Activated T-cell treated with anti-CD3 and anti-CD28 coated beads for 4 hours (primary cell): ENCODE data around the gene PFKP.
"Not testable (repeated sequence)": the region's sequence is repeated elsewhere in the genome, so short reads cannot be mapped to it uniquely, and the experiment has no call there.

Source experiments
- DNase-seq: peaks from one replicate; pipeline ENCODE4 v3.0.0-alpha.2; 2020

PFKP gene

DNA sequence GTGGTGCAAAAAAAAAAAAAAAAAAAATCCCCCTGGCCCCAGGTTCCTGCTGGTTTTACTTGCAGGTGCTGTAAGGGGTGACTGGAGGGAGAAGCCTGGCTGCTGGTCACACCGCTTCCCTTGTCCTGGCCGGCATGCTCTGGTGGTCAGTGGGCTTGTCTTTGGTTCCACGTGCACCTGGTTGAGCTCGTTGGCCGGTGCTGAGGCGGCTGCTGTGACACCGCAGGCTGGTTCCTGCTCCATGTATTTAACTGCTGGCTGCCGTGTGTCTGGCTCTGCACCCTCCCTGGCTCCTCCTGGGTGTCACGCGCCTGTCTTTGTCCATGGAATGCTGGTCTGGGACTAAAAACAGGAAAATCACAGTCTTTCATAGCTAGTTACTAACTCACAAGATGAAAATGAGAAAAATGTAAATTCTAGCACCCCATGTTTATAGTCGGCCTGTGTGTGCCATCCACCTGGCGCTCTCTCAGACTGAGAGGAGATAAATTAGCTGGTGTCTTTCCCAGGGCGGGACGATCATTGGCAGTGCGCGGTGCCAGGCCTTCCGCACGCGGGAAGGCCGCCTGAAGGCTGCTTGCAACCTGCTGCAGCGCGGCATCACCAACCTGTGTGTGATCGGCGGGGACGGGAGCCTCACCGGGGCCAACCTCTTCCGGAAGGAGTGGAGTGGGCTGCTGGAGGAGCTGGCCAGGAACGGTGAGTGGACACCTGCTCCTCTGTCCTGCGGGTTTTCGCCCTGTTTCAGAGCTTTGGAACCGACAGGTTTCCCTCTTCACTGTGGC, 33.7 kb downstream of the PFKP start:
- no peak for DNase-seq

DNA sequence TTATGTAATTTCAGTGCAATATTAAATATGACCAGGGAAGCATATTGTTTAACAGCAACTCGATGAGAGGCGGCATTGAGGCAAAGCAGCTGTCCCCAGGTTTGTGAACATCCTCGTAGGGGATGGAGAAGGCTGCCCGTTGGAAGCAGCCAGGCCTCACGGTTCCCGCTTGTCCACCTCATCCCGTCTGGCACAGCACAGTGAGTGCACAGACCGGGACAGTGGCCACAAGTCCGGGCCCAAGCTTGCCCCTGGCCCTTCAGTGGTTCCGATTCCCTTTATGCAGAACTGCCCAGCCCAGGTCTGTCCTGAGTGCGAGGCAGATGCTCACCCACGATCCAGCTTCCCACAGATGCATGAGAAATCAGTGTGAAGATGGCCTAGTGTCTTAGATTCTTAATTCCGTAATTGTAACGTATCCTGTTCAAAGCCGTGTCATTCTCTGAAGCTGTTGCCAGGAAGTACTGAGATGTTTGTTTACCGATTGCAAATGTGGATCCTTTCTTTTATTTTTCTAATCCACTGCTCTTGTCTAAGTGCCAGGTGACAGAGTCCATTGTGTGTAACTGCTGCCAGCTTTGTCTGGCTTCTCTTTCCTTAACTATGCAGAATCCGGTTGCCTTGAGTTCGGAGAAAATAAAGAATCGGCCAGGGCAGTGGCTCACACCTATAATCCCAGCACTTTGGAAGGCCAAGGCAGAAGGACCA, 35.5 kb downstream of the PFKP start:
- DNase-seq = no peak

DNA sequence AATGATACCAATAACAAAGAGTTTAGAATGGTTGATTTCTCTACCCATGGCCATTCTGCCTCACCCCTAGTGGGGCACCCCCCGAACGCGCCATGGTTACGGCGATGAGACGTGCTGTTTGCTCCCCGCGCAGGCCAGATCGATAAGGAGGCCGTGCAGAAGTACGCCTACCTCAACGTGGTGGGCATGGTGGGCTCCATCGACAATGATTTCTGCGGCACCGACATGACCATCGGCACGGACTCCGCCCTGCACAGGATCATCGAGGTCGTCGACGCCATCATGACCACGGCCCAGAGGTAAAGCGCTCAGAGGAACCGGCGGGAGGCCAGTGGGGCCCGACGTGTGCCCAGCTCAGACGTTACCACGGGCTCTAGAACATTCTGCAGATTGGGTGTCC, 36.3 kb downstream of the PFKP start:
- no peak for DNase-seq

DNA sequence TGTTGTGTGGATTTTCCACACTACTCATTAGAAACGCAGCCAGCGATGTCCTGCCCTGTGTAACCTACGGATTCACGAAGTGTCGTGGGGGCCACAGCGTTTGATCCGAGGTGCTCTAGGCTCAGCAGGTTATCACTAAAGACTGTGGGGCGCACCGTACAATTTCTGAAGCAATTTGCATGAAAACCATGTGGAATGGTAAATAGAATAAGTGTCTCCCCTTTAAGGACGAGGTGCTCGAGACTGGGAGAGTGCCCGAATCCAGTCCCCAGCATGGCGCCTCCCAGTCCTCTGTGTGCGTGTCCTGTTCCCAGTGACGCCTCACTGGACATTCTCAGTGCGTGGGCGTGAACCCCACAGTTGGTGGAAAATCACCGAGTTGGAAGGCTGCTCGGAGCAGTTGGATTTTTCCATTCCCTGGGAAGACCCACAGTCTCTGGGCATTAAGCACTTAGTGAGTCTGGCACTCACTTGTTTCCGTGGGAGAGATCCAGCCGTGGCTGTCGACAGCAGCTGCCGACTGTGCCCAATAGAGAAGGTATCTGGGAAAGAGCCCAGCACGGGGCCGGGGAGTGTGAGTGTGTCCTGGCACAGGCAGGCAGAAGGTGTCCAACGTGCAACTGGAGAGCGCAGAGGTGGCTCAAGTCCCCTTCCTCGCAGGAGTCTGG, 37.0 kb downstream of the PFKP start:
- no peak for DNase-seq

DNA sequence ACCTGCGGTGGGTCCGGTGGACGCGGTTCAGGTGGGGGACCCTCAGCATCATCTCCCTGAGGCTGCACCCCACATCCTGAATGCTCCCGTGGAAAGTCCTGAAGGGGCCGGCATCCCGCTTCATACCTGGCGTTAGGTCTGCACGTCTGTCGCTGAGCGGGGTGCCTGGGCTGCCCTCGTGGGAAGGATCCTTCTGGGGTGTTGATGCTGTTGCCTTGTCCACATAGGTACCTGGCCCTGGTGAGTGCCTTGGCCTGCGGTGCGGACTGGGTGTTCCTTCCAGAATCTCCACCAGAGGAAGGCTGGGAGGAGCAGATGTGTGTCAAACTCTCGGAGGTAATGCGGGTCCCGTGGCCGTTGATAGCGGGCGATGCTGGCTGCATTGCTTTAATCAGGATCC, 37.8 kb downstream of the PFKP start:
- no peak for DNase-seq

DNA sequence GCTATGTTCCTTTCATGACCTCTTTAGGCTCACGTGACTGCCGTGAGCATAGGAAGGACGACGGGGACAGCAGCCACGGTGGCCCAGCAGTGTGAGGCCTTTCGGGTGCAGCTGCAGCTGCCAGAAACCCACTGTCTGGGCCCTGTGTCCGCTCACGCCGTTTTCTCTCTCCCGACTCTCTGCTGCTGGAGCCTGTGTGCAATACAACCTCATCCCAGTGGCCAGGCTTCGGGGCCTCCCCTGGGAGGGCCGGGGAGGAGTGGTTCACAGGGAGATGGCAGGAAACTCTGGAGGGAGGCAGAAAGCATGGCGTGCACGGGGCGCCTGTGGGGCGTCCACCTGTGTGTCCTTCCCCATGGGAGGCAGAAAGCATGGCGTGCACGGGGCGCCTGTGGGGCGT, 38.6 kb downstream of the PFKP start:
- no peak for DNase-seq

DNA sequence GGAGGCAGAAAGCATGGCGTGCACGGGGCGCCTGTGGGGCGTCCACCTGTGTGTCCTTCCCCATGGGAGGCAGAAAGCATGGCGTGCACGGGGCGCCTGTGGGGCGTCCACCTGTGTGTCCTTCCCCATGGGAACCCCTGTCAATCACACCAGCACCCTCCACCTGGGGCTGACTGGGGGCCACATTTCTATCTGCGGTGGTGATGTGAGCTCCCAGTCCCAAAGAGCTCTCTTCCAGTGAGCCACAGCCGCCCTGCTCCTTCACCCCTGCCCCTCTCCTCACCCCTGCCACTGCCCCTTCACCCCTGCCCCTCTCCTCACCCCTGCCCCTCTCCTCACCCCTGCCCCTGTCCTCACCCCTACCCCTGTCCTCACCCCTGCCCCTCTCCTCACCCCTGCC, 39.0 kb downstream of the PFKP start:
- not testable (repeated sequence) for DNase-seq

DNA sequence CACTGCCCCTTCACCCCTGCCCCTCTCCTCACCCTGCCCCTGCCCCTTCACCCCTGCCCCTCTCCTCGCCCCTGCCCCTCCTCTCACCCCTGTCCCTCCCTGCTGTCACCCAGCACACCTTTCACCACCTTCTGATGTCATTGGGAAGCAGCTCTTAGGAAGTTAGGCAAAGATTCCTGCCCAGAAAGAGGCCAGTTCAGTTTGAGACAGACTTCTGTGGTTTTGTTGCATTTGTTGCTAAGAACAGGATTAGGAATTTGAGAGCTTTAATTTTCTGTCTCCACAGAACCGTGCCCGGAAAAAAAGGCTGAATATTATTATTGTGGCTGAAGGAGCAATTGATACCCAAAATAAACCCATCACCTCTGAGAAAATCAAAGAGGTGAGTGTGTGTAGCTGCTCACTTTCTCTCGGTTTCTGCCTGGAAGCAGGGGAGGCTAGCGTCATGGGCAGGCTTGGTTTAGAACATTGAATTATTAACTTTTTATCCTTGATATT, 39.6 kb downstream of the PFKP start:
- DNase-seq = no peak

DNA sequence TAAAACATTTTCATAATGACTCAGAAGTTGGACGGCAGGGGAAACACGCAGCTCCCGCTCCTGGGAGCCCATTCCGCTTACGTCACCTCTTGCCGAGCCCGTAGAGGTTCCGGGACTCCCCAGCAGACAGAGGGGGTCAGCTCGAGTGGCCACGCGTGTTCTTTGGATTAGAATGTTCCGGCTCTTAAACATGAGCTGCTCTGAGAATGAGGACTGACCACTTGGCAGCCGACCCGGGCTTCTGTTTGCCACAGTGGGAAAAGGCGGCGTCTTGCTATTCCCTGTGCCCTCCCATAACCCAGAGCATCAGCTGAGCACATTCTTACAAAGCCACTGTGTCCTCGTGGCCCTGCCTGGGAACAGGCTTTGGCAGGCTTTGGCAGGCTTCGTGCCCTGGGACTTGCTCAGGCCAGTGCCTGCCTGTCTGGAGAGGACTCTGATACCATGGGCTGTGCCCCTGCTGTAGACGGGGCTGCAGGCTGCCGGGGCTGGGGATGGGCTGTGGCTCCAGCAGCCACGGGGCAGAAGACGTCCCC, 40.1 kb downstream of the PFKP start:
- no peak for DNase-seq

DNA sequence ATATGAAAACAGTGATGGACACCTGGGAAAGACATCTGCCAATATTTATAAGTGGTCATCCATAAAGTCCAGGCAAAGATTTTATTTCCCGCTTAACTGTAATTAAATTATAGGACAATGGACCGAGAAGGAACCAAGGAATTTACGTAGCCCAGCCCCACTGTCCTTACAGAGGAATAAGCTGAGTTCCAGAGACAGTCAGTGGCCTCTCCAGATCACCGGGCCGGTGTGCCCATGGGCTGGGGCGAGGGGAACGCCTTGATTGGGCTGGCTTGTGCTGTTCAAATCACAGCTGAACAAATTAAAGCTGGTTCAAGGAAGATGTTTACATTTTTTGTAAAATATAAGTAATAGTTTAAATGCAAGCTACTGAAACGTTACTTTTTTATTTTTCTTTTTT, 40.7 kb downstream of the PFKP start:
- DNase-seq = no peak

DNA sequence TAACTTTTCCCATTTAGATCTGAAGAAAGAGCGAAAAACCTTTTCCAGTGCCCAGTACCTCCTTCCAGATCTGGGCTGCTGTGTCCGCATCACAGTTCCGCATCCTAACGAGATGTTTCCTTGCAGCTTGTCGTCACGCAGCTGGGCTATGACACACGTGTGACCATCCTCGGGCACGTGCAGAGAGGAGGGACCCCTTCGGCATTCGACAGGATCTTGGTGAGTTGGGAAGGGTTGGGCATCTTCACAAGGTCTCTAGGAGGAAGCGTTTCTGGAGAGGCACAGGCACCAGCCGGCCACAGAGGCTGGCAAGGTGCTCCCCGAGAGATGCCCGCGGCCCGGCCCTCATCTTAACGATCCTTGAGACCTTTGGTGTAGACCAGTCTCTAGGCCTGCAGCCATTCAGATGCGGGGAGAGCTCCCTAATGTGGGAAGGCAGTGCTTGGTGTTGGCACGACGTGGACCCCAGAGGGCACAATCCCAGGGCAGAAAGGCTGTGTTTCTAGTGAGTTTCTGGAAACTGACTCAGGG, 41.3 kb downstream of the PFKP start:
- no peak for DNase-seq

DNA sequence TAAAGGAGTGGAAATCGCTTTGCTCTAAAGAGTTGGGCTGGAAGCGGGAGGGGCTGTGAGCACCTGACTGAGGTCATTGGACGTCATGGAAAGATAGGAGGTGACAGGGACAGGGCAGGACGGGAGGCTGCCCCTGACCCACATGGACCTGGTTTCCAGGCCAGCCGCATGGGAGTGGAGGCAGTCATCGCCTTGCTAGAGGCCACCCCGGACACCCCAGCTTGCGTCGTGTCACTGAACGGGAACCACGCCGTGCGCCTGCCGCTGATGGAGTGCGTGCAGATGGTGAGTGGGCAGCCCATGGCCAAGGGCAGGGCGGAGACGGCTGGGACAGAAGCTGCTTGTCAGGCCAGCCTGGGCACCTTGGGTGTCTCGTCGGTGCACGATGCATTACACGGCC, 41.8 kb downstream of the PFKP start:
- no peak for DNase-seq

DNA sequence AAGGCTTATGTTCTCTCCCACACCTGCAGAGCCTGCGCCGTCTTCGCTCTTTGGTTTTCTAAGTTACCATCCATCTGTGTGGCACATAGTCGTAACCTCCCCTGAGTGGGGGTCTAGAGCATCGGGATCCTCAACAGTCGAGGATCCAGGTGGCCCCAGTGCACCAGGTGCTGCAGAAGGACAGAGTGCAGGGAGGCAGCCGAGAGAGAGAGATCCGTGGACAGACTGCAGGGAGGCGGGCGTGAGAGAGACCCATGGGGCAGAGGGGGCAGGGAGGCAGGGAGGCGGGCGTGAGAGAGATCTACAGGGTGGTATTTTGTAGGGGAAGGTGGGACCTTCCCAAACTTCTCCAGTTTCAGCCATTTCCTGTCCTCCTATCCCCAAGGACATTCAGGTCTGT, 42.3 kb downstream of the PFKP start:
- no peak for DNase-seq

DNA sequence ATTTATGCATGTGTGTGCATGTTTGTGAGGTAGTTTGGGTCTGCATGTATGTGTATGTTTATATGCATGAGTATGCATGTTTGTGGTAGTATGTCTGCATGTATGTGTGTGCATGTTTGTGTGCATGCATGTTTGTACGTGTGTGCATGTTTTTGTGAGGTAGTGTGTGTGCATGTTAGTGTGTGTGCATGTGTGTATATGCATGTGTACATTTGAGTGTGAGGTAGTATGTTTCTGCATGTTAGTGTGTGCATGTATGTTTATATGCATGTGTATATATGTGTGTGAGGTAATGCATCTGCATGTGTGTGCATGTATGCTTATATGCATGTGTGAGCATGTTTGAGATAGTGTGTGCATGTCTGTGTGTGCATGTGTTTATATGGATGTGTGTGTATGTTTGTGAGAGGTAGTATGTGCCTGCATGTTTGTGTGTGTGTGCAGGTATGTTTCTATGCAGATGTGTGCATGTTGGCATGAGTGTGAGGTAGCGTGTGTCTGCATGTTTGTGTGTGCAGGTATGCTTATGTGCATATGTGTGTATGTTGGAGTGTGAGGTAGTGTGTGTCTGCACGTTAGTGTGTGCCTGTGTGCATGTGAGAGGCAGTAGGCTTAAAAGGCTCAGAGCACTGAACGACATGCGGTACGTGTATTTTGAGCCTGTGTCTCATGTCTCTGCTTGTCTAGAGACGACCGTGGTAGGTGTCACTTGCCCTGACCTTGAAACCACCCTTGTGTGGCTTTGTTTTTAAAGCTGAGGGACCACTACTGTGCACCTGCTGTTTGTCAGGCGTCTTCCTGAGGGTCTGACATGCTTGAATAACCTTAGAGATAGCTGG, 43.7 kb downstream of the PFKP start:
- no peak for DNase-seq

DNA sequence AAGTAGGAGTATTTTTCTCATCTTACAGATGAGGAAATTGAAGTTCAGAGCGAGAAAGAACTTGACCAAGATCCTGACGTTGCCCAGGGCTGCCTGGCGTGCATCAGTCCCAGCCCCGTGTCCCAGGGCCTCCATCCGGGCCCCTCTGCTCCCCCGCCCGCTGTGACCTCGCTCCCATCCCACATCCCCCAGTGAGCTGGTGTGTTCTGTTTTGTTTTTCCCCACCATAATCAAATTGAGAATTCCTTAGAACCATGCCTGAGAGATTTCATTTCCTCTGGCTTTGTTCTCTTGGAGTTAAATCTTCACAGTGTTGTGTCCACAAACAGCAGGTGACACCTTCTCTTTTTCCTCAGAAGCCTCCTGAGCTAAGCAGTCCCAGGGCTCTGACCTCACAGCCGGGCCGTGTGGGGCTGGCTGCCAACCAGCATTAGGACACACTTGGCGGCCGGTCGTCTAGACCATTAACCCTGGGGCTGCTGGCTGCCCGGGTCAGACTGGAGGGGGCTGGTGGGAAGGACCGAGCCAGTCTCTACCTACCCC, 44.3 kb downstream of the PFKP start:
- DNase-seq = no peak

DNA sequence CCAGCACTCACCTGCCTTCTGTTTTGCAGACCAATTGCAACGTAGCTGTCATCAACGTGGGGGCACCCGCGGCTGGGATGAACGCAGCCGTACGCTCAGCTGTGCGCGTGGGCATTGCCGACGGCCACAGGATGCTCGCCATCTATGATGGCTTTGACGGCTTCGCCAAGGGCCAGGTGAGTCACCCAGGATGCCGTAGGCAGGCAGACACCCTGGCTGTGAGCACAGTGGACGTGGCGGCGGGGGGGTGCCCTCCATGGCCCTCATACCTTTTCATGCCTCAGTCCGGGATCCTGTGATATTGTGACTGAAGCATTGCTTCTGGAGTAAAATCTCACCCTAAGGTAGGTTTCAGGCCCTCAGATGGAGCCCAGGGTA, 46.0 kb downstream of the PFKP start:
- DNase-seq = no peak

DNA sequence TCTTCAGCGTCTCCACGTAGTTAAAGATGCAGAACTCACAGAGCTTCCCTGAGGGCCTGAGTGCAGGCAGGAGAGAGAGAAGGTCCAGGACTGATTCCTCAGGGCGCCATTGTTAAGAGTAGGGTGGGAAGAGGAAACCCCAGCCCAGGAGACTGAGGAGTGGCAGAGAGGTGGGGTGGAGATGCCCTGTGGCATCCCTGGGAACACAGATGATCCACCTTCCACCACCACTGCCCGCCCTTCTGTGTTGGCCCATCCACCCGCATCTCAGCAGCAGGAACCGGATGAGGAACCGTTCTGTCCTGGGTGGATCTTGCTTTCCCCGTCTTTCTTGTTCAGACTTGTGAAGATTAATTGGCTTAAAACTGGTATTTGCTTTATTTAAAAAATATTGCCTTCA, 48.3 kb downstream of the PFKP start:
- DNase-seq = no peak

DNA sequence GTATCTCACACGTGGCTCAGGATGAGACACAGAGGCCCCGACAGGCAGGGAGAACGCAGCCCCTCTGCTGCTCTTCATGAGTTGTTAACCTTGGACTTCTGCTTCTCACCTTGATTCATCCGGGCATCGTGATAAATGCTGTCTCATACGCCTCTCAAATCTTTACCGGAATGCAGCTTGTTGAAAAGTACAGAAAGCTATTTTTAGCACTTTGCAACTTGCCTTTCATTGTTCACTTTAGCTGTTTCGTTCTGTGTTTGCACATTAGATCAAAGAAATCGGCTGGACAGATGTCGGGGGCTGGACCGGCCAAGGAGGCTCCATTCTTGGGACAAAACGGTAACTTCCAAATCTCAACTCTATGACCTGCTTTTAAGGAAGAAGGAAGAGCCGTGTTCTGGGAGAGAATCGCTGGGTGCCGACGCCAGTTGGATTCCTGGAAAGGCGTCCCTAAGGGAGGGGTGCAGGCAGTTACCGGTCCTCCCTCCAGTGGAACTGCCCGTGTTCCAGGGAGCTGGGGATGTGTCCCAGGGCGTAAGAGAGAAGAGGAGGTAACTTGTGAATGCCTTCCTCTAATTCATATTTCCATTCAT, 49.3 kb downstream of the PFKP start:
- DNase-seq = no peak

DNA sequence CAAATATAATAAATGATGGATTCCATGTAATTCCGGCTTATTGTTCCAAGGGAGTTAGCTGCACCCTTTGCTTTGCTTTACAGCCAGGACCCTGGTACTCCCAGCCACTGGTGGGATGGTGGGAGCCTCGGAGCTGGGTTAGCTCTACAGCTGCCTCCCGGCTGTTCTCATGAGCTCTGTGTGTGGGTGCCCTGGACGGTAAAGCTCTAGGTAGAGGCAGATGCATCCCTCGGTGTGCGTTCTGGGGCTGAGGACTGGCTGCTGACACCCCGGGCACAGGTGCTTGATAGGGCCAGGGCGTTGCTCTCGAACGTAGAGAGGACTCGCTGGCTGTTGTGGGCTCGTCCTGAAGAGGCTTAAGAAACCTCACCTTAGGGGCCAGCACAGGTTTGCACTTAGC, 50.1 kb downstream of the PFKP start:
- no peak for DNase-seq

DNA sequence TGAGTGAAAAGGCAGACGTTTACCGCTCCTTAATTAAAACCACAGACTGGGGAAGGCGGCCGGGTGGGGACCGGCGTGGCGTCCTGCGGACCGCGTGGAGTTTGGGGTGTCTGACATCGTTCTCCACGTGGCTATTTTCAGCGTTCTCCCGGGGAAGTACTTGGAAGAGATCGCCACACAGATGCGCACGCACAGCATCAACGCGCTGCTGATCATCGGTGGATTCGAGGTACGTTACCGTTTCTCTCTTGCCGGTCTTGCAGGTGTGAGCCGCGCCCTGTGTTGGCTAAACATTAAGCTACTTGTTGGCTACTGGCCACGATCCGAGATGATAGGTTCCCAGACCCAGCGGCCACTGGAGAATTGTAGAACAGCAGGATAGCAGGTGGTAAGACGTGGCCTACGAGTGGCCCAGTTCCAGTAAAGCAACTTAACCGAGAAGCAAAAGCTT, 51.3 kb downstream of the PFKP start:
- DNase-seq = no peak

DNA sequence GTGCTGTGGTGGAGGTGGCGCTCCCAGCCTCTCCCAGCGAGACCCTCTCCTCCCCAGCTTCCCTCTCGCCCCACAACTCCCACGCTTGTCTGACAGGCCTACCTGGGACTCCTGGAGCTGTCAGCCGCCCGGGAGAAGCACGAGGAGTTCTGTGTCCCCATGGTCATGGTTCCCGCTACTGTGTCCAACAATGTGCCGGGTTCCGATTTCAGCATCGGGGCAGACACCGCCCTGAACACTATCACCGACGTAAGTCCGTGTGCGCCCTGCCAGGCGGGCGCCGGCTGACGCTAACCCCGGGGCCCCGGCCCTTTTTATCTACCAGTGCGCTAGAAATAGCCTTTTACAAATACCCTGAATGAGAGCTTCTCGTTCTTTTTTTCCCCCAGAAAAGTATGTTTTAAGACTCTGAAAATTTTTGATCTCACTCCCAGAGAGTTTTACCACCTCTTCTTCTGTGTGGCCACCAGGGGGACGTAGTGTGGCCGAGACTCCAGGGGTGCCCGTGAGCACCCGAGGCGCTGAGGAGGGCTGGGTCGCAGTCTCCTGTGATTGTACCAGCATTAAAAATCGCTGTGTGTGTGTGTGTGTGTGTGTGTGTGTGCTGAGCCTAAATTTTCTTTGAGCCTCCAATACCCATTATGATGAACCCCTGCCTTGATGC, 52.6 kb downstream of the PFKP start:
- no peak for DNase-seq
